ENCODE measurements around the gene CRABP2.

DNA sequence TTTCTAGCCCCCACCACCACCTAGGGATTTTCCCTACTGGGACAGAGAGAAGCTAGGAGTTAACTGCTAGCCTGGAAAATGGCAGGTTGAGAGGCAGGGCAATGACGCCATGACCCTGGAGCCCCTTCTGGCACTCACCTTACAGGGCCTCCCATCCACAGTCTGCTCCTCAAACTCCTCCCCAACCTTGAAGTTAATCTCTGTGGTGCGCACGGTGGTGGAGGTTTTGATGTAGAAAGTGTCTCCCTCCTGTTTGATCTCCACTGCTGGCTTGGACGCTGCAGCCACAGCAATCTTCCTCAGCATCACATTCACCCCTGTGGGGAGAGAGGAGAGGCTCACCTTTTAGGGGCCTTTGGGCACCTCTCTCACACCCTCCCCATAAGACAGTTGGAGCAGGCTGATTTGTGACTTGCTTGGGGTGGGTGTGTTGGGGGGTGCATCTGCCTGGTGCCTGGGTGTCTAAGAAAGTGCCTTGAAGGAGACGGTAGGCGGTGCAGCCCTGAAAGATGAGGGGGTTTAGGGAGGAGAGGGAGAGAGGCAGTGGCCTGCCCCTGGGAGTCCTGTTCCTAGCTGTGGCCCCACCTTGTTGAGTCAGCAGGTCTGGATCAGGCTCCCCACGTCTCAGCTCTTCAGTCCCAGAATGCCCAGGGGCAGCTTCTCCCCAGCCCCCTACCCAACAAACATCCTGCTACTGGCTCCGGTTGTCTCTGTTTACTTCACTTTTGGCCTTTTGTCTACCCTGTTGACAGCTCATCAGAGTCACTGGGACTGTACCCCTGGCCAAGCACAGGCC lies 4.4 kb downstream of the CRABP2 start:
- TF ChIP-seq ZNF17 (CRISPR knock-in tag; IDR thresholded peaks at IDR 0.05) (no peak), POLR2A (IDR thresholded peaks at IDR 0.05; ENCODE audit: insufficient read depth in 1 of 2, low read depth in 2 of 2, low read length in 2 of 2) (no peak), GTF2F1 (IDR thresholded peaks at IDR 0.05; ENCODE audit: low read length) (no peak), NCOR1 (IDR thresholded peaks at IDR 0.05; ENCODE audit: borderline replicate concordance, low read length) (no peak), MAZ (IDR thresholded peaks at IDR 0.05; ENCODE audit: borderline replicate concordance, low read depth, low read length) (no peak), MAZ (CRISPR knock-in tag; IDR thresholded peaks at IDR 0.05; ENCODE audit: low read depth) (no peak), ZNF274 (CRISPR knock-in tag; IDR thresholded peaks at IDR 0.05) (no peak), SAP130 (CRISPR knock-in tag; IDR thresholded peaks at IDR 0.05; ENCODE audit: low read depth) (no peak), ZNF230 (CRISPR knock-in tag; IDR thresholded peaks at IDR 0.05) (no peak), ATAD3A (CRISPR knock-in tag; IDR thresholded peaks at IDR 0.05) (no peak), CAMTA2 (CRISPR knock-in tag; IDR thresholded peaks at IDR 0.05; ENCODE audit: borderline replicate concordance) (no peak), CEBPB (IDR thresholded peaks at IDR 0.05; ENCODE audit: borderline replicate concordance, low read depth, low read length) (no peak)
- TF ChIP-seq, protein P1, sequence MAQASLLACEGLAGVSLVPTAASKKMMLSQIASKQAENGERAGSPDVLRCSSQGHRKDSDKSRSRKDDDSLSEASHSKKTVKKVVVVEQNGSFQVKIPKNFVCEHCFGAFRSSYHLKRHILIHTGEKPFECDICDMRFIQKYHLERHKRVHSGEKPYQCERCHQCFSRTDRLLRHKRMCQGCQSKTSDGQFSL (CRISPR knock-in tag; IDR thresholded peaks at IDR 0.05), result no peak
- TF ChIP-seq, protein P2, sequence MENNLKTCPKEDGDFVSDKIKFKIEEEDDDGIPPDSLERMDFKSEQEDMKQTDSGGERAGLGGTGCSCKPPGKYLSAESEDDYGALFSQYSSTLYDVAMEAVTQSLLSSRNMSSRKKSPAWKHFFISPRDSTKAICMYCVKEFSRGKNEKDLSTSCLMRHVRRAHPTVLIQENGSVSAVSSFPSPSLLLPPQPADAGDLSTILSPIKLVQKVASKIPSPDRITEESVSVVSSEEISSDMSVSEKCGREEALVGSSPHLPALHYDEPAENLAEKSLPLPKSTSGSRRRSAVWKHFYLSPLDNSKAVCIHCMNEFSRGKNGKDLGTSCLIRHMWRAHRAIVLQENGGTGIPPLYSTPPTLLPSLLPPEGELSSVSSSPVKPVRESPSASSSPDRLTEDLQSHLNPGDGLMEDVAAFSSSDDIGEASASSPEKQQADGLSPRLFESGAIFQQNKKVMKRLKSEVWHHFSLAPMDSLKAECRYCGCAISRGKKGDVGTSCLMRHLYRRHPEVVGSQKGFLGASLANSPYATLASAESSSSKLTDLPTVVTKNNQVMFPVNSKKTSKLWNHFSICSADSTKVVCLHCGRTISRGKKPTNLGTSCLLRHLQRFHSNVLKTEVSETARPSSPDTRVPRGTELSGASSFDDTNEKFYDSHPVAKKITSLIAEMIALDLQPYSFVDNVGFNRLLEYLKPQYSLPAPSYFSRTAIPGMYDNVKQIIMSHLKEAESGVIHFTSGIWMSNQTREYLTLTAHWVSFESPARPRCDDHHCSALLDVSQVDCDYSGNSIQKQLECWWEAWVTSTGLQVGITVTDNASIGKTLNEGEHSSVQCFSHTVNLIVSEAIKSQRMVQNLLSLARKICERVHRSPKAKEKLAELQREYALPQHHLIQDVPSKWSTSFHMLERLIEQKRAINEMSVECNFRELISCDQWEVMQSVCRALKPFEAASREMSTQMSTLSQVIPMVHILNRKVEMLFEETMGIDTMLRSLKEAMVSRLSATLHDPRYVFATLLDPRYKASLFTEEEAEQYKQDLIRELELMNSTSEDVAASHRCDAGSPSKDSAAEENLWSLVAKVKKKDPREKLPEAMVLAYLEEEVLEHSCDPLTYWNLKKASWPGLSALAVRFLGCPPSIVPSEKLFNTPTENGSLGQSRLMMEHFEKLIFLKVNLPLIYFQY (CRISPR knock-in tag; IDR thresholded peaks at IDR 0.05; ENCODE audit: borderline replicate concordance), result no peak
- TF ChIP-seq, protein P3, sequence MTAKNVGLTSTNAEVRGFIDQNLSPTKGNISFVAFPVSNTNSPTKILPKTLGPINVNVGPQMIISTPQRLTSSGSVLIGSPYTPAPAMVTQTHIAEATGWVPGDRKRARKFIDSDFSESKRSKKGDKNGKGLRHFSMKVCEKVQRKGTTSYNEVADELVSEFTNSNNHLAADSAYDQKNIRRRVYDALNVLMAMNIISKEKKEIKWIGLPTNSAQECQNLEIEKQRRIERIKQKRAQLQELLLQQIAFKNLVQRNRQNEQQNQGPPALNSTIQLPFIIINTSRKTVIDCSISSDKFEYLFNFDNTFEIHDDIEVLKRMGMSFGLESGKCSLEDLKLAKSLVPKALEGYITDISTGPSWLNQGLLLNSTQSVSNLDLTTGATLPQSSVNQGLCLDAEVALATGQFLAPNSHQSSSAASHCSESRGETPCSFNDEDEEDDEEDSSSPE (CRISPR knock-in tag; IDR thresholded peaks at IDR 0.05), result no peak
